GM18907 (cell line): ENCODE results near the gene CPEB4.

ENCODE experiments used
- ATAC-seq: cut with Tn5 transposase; IDR thresholded peaks from one replicate; pipeline ENCODE4 v1.9.1; 2021; ENCODE audit warnings: mild to moderate bottlenecking, moderate library complexity; ENCODE audit not compliant: unreplicated experiment

Gene CPEB4

DNA sequence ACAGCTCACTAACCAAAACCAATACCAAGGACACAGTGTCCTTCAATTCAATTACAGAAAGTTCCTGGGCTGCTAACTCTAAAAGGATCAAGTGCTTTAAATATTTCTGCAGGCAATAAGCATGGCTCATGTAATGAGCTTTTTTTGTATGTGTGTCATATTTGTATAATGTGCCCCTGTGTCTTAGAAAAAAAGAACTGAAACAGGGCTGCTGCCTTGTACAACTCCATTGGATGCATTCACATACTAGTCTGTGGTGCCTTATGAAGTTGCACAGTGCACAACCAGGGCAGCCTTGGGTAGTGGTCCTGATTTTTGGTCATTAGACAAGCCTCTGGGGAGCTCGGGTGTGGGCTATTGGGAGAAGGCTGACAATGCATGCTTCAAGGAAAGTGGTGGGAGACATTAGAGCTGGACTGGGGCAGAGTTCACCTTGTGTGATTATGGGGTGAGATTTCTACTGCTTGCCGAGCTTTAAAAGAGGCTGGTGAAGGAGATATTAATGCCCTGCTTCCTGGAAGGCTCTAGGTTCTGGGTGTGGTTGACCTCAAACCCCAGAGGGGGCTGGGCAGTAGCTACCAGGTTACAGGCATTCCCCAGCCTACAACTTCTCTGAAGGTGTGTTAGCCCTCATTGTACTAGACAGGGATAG lies 3.6 kb upstream of the CPEB4 start:
- ATAC-seq: peak; percentile 28

DNA sequence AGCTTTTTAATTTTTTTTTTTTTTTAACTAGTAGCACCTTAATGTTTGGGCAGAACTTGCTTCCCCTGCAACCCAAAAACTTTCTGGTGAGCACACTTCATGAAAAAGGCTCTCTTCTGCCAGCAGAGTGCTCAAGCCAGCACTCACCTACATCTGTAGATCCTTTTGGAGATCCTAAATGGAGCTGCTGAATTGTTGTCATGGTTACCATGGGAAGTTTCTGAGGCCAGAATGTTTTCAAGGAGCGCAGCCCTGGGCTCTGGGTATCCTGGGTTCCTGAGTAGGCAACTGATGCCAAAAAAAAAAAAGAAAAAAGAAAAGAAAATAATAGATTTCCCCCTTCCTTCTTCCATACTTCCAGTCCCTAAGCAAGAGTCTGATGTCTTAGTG lies 3.1 kb upstream of the CPEB4 start:
- ATAC-seq: no peak

- ATAC-seq: no peak
These were observed 2.6 kb upstream of the CPEB4 start for GRCh38 chr5:173885475-173886010.

DNA sequence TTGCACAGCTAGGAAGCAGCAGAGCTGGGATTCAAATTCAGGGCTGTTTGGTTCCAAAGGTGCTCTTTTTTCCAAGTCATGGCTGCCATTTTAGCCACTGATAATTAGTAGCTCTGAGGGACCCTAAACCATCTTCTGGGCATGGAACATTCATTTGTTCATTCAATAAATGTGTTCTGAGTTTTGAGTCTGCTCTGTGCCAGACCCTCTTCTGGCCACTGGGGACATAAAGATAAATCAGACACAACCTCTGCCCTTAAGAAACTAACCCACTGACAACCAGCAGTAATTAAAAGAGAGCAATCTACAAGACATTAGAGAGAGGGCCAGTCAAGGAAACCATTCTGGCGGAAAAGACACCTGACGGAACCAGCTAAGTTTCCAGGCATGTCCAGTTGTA lies 2.0 kb upstream of the CPEB4 start:
- no peak for ATAC-seq

DNA sequence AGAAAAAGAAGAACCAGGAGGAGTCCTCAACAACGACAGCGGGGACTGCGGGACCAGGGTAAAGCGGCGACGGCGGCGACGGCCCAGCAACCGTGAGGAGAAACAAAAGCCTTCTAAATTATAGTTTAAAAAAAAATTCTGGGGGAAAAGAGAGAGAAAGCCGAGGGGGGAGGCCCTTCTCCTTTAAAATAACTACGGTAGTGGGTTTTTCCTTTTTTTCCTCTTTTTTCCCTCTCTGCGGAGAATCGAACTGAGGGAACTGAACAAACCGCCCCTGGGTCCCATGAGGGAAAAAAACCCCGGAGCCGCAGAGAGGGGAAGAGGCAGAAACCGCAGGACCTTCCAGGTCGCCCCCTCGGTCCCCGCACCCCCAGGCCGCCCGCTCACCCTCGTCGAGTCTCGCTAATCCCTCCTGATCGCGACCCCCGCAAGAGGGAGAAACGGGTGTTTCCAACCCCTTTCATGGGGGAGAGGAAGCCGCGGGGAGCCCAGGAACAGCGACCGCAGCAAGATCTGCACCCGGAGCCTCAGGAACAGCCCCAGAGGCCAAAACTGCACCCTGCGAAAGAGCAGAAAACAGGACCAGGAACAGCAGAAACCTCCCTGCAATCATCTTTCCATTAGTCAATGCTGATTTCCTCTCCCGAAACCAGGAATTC lies 453 bp downstream of the CPEB4 start:
- no peak for ATAC-seq

DNA sequence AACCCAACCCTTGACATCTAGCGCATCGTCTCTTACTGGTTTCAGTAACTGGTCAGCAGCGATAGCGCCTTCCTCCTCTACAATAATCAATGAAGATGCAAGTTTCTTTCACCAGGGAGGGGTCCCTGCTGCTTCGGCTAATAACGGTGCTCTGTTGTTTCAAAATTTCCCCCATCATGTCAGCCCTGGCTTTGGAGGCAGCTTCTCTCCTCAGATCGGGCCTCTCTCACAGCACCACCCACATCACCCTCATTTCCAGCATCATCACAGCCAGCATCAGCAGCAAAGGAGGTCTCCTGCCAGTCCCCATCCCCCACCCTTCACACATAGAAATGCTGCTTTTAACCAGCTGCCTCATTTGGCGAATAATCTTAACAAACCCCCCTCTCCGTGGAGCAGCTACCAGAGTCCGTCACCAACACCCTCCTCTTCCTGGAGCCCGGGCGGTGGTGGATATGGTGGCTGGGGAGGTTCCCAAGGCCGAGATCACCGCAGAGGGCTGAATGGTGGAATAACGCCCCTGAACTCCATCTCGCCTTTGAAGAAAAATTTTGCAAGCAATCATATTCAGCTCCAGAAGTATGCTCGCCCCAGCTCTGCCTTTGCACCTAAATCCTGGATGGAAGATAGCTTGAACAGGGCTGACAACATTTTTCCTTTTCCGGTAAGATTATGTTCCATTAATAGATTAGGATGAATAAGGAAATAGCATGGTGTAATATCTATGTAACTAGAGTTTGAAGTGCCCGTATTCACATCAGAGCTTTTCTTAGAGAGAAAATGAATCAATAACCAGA lies 2.2 kb downstream of the CPEB4 start:
- no peak for ATAC-seq

GRCh38 chr5:173891308-173892116 lies 3.4 kb downstream of the CPEB4 start:
- no peak for ATAC-seq

DNA sequence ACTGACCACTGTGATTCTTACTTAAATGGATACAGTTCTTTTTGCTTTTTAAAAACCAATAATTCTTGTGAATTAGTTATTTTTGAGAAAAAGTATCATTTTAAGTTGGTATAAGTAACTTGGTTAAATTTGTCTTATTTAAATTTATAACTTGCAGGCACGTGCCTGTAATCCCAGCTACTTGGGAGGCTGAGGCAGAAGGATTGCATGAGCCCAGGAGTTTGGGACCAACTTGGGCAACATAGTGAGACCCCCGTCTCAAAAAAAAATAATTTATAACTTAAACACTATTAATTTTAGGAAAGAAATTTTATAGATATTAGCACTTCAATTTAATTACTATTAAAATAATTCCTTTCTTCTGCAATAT lies 5.0 kb downstream of the CPEB4 start:
- ATAC-seq: no peak

DNA sequence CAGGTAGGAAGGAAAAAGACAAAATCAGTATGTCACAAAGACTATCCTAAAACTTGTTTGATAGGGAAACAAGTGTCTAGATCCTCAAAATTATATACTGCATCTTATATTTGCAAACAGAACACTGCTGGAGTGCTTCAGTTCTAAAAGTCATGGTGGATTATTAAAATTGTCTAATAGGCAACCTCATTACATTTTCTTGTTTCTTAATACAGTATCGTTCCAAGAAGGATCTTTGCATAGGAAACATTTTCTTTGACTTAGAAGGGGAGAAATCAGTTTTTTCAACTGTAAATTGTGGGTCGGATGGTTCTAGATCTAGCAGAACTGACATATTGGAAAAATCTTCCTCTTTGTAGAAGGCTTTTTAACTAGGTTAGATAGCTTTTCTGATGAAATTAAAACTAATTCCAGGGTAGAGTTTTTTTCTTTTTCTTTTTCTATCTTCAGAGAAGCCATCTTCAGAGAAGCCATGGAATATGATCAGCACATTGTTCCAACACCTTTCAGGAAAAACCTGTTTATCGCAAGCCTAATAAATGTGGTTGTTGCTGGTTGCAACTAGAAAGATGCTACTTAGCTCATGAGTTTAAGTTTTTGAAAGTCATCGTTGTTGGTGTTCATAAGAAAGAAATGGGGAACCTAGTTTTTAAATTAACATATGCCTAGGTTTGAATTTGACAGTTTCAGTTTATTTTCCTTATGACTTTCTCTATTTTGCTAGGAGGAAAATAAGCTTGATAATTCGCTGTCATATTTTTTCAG lies 7.4 kb downstream of the CPEB4 start:
- ATAC-seq: no peak

DNA sequence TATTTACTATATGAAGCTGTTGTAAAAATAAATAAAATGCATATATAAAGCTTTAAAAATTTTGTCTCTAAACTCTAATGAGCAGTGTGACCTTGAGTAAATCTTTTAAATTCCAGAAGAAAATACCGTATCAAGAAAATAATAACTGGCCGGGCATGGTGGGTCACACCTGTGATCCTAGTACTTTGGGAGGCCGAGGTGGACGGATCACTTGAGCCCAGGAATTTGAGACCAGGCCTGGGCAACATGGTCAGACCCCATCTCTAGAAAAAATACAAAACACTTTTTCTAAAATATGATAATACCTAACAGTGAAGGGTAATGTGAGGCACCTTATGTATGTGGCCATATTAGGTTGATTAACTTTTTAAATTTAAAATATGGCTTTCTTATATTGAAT lies 8.5 kb downstream of the CPEB4 start:
- ATAC-seq: no peak

GRCh38 chr5:173901705-173902104 lies 13.6 kb downstream of the CPEB4 start:
- no peak for ATAC-seq

- ATAC-seq: no peak
These were observed 14.2 kb downstream of the CPEB4 start for GRCh38 chr5:173902334-173902733.

DNA sequence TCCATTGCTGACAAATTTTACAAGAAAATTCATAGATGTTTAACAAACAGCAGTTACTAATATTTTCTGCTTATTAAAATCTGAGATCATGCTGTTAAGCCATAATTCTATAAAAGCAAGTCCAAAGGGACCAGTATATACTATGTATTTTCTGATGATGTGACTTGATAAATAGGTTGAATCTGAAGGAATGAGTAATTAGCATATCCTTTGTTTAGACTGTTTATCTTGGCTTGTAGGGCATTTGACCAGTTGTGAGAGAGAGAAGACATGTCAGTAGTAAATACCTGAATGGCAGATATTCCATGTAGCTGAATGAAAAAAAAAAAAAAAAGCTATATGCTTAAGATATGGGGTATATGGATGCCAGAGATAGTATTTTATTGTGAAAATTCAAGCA lies 14.6 kb downstream of the CPEB4 start:
- ATAC-seq: no peak

GRCh38 chr5:173903396-173904140 lies 15.4 kb downstream of the CPEB4 start:
- ATAC-seq: no peak

GRCh38 chr5:173904151-173904550 lies 16.0 kb downstream of the CPEB4 start:
- no peak for ATAC-seq

DNA sequence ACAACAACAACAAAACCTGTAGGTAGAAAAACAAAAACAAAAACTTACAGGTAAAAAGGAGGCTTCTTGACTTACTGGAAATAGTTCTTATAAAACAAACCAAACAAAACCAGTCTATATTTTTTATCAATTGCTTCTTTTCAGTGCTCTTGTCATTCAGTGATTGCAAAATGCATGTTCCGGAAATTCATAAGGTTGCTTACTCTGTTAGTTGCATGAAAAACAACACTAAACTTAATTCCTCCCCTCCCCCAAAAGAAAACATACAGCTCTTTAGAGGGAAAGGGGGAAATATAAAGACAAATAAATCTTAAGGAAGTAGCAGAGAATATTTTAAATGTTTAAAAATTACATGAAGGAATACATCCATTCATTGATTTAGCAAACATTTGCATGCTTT lies 19.1 kb downstream of the CPEB4 start:
- ATAC-seq: no peak

DNA sequence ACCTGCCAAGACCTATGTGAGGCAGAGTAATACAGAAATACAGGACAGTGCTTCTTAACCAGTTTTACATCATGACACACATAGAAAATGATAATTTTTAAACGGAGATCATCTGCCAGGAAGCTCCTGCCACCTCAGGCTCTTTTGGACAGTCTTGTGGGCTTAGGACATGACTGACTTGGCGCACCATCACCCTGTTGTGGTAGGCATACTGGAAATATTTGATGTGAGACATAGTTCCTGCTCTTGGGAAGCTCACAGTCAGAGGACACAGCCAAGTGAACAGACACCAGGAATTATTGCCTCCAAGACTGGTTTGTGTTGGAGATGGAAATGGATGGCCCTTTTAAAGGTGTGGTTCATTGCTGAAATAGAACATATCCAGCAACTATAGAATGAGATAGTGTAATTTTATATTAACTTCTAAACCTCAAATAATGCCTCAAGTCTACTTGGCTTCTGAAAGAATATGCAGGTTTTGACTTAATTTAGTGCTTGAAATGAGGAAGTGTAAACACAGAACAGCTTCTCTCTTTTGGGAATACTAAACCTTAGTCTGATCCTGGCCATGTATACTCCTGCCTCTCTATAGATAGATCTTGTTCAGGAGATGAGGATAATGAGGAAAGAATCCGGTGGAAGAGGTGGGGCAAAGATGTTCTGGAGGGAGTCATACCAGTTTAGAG lies 19.7 kb downstream of the CPEB4 start:
- no peak for ATAC-seq

- no peak for ATAC-seq
These were observed 21.1 kb downstream of the CPEB4 start for GRCh38 chr5:173909199-173909598.

- no peak for ATAC-seq
These were observed 22.1 kb downstream of the CPEB4 start for GRCh38 chr5:173910215-173910614.
